ENCODE results near the gene EFR3B.

Gene EFR3B

GRCh38 chr2:25009954-25010353 is 31.9 kb upstream of the EFR3B start (continued):
- TF ChIP-seq ZNF768 (tag by site-specific recombination; IDR thresholded peaks at IDR 0.05): no peak
- TF ChIP-seq ZNF558 (tag by site-specific recombination; IDR thresholded peaks at IDR 0.05): no peak
- TF ChIP-seq ZNF311 (tag by site-specific recombination; IDR thresholded peaks at IDR 0.05; ENCODE audit: borderline replicate concordance): no peak
- TF ChIP-seq ZNF654 (tag by site-specific recombination; IDR thresholded peaks at IDR 0.05; ENCODE audit: low read depth): no peak
- TF ChIP-seq BCL11A (tag by site-specific recombination; IDR thresholded peaks at IDR 0.05; ENCODE audit: low read depth): peak; percentile 67; the same call in 1 of the 2 replicates
- no peak for TF ChIP-seq ZNF621 (tag by site-specific recombination; IDR thresholded peaks at IDR 0.05)
- 0 out of 2 replicates have a peak, but pooled peaks have one; percentile 61 for TF ChIP-seq ZNF324 (tag by site-specific recombination; IDR thresholded peaks at IDR 0.05)
- TF ChIP-seq ZNF239 (tag by site-specific recombination; IDR thresholded peaks at IDR 0.05): no peak
- peak; percentile 70; the same call in 1 of the 2 replicates for TF ChIP-seq KLF17 (tag by site-specific recombination; IDR thresholded peaks at IDR 0.05)
- TF ChIP-seq PATZ1 (tag by site-specific recombination; IDR thresholded peaks at IDR 0.05): no peak
- TF ChIP-seq HOXD13 (CRISPR knock-in tag; IDR thresholded peaks at IDR 0.05; ENCODE audit: borderline replicate concordance): no peak
- peak; percentile 88 for TF ChIP-seq ZNF639 (tag by site-specific recombination; IDR thresholded peaks at IDR 0.05)
- no peak for TF ChIP-seq ZBTB7A (tag by site-specific recombination; IDR thresholded peaks at IDR 0.05; ENCODE audit: low read depth)
- no peak for TF ChIP-seq ZNF488 (tag by site-specific recombination; IDR thresholded peaks at IDR 0.05)
- TF ChIP-seq PBX3 (CRISPR knock-in tag; IDR thresholded peaks at IDR 0.05): no peak
- no peak for TF ChIP-seq ZNF596 (tag by site-specific recombination; IDR thresholded peaks at IDR 0.05)
- peak; percentile 94 for TF ChIP-seq INSM2 (tag by site-specific recombination; IDR thresholded peaks at IDR 0.05)
- TF ChIP-seq PRDM10 (tag by site-specific recombination; IDR thresholded peaks at IDR 0.05): peak; percentile 96
- peak; percentile 87 for TF ChIP-seq FEZF1 (tag by site-specific recombination; IDR thresholded peaks at IDR 0.05)
- TF ChIP-seq ZNF16 (tag by site-specific recombination; IDR thresholded peaks at IDR 0.05; ENCODE audit: low read depth): no peak
- no peak for TF ChIP-seq REST (tag by site-specific recombination; IDR thresholded peaks at IDR 0.05)
- TF ChIP-seq ZBTB17 (tag by site-specific recombination; IDR thresholded peaks at IDR 0.05): peak; percentile 83
- no peak for TF ChIP-seq ZNF248 (tag by site-specific recombination; IDR thresholded peaks at IDR 0.05)
- TF ChIP-seq GFI1B (tag by site-specific recombination; IDR thresholded peaks at IDR 0.05): no peak
- TF ChIP-seq ZNF610 (tag by site-specific recombination; IDR thresholded peaks at IDR 0.05; ENCODE audit: borderline replicate concordance): no peak
